HG03520 (cell line): ENCODE measurements around the gene STRADA.

Experiments used
- ATAC-seq: cut with Tn5 transposase; IDR thresholded peaks from one replicate; pipeline ENCODE4 v1.9.1; 2021; ENCODE audit warnings: mild to moderate bottlenecking, moderate library complexity; ENCODE audit not compliant: unreplicated experiment

Gene STRADA

DNA sequence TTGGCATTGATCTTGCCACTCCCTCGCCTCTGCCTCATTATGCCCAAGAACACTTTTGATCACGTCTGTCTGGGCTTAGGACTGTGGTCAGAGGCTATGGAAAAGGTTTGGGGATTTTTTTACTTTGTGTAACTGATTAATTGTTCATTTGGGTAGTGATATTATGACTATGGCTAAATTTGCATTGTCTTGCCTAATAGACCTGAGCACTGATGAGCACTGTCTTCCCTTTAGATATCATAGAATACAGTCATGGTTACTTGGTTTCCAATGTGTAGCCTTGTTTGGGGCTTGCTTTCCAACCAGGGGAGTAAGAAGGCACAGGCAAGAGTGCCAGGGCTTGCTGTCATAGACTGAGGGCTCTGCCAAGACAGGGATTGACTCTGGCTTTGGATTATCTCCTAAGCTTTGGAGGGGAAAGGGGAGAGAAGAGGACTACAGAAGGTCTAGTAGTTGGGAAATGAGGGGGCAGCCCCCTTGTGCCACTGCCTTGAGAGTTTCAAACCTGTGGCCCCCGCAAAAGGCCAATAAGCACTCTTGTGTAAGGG, 55.4 kb downstream of the STRADA start:
- no peak for ATAC-seq

DNA sequence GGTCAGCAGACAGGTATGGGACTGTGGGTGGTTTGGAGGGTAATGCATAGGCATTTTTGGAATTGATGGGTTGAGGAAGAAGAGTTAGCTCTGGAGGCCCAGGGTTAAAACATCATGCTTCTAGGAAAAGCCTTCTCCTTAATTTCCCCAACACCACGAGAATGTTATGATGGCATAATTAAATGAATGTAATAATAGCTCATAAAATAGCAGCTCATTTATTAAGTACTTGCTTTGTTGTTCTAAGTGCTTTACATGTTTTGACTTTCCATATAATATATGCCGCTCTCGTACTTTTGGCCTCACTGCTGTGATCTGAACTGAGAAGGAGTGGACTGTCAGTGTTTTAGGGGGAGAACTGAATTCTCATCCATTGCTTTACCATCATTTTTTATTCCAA, 56.0 kb downstream of the STRADA start:
- ATAC-seq: no peak

DNA sequence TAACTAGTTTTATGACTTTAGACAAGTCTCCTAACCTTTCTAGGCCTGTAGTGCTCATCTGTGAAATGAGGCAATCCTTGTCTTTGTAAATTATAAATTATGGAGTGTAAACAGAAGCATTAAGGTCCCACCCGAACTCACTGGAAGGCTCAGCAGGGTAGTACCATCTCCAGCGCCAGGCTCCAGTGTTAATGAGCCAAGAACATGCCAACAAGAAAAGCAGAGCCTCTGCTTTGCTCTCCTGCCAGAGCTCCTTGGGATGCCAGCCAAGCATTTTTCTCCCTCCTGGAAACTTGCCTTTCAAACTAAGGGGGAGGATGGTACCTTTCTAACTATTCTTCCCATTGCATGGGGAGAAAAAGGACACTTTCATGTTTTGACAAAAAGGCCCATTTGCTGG, 56.6 kb downstream of the STRADA start:
- ATAC-seq: no peak

DNA sequence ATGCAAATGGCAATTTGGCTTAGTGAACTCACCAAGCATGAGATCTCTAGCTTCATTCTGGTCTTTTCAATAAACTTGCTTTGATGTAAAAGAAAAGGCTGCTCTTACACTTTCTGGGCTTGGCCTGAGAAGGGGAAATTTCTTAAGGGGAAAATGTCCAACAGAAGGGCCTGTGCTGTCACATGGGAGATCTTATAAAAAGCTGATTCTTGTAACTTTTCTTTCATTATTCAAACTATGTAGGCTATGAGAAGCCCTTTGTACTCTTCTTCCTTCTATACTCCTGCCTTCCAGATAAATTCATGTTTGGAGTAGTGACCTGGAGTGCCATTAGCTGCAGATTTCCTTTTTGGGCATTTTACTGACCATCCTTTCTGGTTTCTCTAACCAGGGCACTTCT, 58.6 kb downstream of the STRADA start:
- no peak for ATAC-seq

DNA sequence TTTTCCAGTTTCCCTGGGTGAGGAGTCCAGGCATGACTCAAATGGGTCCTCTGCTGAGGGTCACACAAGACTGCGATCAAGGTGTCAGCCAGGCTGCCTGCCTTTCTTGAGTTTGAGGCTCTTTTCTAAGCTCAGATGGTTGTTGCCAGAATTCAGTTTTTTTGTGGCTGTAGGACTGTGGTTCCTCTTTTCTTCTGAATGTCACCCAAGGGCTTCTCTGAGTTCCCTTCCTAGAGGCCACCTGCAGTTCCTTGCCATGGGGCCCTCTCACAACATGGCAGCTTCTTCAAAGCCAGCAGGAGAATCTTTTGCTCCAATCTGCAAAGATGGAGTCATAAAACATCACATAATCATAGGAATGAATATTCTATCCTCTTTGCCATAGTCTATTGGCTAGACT, 59.2 kb downstream of the STRADA start:
- no peak for ATAC-seq

DNA sequence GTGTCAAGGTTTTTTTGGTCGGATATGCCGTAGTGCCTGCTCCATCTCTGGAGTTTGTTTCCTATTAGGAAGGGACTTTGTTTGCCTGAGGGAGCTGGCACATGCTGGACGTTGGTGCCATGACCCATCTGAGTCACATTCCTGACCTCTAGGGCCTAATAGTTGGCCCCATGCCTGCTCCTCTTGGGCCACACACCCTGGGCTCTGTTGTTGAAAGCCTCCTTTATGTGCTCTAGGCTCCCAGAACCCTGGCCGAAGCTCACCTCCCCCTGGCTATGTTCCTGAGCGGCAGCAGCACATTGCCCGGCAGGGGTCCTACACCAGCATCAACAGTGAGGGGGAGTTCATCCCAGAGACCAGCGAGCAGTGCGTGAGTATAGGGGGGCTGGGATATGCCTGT, 60.1 kb downstream of the STRADA start:
- ATAC-seq: no peak

DNA sequence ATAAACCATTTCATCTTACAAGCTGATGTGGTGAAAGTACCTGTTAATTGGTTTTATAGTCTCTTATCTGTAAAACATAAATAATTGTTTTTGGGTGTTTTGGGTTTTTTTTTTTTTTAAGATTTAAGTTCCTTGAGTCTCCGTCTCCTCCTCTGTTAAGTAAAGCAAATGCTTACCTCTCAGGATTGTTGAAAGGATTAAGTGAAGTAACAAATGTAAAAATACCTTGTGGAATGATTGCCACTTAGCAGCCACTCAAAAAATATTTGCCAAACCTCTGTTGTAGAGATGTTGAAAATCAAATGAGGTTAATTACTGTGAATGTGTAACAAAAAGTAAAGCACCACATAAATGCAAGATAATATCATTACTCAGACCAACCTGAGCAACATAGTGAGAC, 60.9 kb downstream of the STRADA start:
- ATAC-seq: no peak

DNA sequence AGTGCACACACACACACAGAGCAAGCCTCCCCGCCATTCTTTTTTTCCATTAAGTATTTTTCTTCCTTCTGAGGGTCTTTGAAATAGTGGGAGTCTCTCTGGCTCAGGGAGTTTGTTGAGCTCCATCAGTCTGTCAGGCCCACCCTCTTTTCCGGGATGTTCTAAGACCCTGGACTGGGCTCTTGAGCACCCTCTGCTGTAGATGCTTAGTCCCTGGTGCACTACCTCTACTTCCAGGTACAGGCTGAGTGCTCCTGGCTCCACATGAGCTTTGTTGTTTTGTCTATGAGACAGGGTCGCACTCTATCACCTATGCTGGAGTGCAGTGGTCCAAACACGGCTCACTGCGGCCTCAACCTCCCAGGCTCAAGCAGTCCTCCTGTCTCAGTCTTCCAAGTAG, 62.4 kb downstream of the STRADA start:
- no peak for ATAC-seq

DNA sequence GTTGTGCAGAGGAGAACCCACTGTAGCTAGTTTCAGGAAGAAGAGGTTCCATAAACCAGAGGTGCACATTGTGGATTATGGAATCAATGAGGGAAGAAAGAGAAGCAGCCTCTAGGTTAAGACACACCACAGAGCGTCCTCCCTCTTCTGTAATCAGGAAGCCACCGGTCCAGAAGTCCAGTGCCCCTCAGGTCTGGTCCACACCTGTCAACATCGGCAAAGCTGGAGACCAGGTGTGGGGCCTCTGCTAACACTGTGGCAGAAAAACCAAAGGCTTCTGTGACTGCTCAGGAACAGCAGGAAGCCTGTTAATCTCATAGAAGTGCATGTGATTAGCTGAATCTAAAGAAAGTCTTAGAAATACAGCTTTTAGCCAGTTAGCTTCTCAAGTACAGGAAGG, 65.0 kb downstream of the STRADA start:
- ATAC-seq: no peak

DNA sequence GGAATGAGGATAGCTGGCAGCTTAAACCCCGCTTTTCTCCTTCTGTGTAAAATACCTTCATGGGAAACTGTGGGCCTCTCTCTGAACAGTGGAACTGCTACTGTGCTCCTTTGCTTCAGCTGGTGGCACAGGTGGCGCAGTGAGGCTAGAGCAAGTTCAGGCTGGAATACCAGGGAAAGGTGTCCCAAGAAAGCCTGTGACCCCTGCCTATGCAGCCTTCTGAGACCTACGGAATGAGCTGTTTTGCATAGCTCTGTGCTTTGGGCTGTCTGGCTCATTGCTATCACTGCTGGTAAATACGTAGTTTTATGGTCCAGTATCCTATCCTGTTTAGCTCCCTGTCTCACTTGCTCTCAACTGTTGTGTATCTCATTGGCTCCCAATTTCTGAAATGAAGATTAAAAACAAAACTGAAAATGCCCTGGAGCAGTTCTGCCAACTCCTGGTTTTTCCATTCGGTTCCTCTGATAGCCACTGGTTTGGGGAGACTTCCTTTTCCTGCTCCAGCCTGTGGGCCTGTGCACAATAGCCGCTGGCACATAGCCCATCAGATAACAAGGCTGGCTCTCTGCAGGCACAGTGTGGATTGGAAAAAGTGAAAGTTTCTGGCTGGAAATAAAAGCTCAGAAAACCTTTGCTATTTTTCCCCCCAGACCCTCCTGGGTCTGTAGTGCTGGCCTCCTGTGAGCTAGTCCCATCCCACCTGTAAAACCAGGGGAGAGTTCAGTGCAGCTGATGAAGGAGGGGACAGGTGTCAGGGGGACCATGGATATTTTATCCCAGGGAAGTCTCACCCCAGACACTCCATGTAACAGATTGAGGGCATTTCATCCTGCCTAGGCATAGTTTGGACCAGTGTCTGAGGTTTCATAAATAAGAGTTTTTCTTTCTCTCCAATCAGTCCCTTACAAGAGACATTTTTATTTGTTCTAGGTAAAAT, 65.7 kb downstream of the STRADA start:
- no peak for ATAC-seq

DNA sequence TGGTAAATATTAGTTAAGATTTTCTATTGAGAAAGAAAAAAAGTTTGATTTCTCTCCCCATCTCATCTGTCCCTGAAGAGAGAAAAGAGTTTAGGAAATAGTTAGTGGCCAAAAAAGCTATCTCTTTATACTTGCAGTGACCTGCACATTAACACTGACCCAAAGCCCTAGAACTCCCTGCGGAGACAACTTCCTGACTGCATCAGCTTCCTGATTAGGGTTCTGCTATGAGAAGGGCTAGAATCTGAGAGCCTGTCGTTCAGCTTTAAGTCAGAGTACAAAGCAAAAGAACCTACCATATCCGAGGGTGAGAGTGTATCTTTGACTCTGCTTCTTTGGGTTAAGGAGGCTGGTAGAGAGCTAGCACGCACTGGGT, 66.4 kb downstream of the STRADA start:
- ATAC-seq: no peak

DNA sequence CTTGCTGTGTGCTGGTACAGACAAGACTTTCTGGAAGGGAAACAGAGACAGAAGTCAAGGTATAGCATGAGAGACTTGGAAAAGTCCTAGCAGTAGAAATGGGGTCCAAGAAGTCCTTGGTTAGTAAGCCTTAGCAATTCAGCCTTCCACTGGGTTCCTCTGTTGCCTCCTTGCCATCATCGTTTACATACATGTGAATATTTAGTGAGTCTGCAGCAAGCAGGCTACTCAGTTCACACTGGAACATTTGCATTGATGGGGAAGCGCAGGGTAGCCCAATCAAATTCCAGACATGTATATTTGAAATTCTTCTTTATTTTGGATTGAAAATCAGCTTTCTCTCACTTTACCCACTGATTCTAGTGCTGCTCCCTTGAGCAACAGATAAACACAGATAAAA, 68.7 kb downstream of the STRADA start:
- ATAC-seq: no peak

DNA sequence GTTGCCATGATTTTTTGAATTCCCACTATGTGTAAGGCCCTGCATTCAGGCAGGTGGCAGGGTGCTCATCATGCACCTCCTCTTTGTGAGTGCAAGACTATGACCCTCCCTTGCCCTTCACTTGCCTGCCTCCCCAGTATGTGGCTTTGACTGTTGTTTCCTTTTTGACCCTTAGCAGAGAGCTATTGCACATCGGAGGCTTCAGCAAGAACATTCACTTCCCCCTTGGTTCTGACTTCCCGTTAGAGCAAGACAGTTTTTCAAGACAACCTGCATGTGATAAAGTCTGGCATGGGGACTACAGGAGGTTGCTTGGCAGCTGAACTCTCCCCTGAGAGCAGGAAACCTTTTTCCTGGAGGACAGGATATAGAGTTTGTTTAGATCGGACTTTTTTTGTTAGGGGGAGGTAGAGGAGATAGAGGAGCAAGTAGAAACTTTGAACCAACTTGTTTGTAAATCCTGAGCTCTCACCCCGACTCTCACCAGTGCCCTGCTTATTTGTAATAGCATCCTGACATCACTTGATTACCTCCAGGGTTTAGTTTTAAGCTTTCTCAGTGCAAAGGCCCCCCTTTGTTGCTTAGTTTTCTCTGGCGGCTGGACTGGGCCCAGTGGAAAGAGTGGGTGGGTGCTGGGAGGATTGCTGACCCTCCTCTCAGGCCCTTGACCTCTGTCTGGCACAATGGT, 75.9 kb downstream of the STRADA start:
- ATAC-seq: no peak

DNA sequence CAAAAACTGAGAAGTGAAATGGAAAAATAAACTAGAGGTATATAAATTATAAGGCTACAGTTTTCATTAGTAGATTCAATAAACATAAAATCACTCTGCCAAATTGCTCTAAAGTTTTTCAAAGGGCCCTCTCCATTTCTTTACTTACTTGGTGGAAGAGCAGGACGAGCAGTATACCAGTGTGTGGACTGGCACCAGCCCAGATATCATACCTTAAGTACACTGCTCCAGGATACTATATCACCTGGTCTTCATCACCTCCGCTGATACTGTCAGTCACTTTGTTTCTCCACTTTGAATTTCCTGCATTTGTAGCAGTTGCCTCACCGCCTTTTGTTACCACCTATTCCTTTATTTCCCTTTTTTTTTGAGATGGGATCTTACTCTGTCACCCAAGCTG, 81.7 kb downstream of the STRADA start:
- no peak for ATAC-seq

DNA sequence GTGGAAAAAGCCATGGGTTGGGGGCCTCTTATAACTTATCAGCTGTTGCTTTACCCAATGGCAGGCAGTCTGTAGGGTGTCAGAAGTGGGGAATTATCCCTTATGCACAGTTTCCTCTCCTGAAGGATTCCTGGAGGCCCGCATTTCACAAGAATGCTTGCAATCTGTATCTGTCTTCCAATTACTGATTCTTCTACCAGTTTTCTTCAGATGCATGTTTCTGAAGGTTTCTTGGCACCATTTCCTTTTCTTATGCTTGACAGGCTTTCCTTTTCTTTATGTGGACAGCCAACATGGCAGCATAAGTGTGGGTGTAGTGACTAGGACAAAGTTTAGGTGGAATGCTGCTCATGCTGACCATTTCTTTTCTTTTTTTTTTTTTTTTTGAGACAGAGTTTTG, 83.2 kb downstream of the STRADA start:
- ATAC-seq: no peak

DNA sequence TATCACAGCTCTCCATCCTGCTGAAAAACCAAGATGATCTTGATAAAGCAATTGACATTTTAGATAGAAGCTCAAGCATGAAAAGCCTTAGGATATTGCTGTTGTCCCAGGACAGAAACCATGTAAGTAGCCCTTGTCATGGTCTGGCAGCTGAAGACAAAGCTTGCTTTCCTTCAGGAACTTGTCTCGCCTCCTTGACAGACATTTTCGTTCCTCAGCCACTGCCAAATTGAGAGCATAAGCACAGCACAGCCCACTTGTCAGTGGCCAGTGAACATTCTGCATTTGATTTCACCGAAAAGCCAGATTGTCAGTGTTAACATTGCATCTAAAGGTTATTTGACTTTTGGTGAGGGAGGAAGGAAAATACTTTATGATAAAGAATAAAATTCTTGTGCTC, 83.8 kb downstream of the STRADA start:
- ATAC-seq: no peak

DNA sequence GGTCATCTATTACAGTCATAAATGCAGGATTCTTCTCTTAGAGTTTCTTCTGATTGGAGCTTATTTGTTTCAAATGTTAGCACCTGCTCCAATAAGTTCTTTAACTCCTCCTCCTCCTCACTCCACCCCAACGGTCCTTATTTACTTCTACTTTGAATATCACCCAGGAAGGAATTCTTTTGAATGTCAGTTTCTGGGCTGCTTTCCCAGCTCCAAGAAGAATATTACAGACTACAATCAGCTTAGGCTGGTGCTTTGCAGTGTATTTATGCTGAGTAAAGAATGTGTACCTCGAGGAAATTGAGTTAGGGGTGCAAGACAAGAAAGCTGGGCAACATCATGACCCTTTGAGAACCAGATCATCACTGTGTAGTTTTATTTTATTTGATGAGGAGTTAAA, 88.5 kb downstream of the STRADA start:
- no peak for ATAC-seq
